ENCODE results near the gene MBD3L1.

Gene MBD3L1

DNA sequence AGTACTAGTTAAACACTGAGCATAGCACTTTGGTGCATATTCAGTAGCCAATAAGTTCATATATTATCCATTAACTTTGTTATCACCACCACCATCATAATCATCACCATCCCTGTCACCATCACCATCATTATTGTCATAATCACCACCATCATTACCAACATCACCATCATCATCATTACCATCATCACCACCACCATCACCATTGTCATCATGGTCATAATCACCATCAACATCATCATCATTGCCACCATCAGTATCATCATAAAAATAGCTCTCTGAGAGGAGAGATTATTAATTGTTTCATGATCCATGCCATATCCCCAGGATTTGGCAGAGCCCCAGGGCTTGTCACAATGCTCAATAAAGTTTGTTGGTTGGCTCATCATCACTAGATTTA, 49.3 kb downstream of the MBD3L1 start:
- no peak for DNase-seq (ENCODE audit: low spot score)

- DNase-seq (ENCODE audit: low spot score): no peak
Measured at GRCh38 chr19:8884416-8884815, 52.2 kb downstream of the MBD3L1 start.

- no peak for DNase-seq (ENCODE audit: low spot score)
Measured at GRCh38 chr19:8887364-8887763, 55.2 kb downstream of the MBD3L1 start.

DNA sequence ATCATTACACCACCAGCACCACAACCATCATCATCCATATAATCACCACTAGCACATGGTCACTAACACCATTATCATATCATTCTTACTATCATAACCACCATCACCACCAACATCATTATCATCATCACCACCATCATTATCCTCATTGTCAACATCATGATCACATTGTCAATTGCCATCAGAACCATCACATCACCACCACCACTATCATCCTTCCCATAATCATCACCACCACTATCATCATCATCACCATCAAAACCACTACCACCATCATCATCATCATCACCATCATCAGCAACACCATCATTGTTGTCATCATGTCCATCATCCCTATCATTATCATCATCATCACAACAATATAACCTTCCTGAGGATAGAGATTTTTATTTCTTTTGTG, 58.1 kb downstream of the MBD3L1 start:
- DNase-seq (ENCODE audit: low spot score): no peak

Data from D341Med (cell line).